H1 (cell line): ENCODE data around the gene ZNF483. TPM values are rescaled to one million over a fixed set of nuclear protein-coding genes. Genes with fewer than 3 reads are reported as not detected.

ENCODE experiments used
- BRCA1 ChIP-seq: IDR thresholded peaks from 2 replicates; pipeline ENCODE4 v1.6.1; 2012; ENCODE audit warnings: low read depth, low read length, improper control_type of control experiment
- CEBPB ChIP-seq: IDR thresholded peaks from 2 replicates; pipeline ENCODE4 v1.6.1; 2012; ENCODE audit warnings: low read depth, low read length
- EZH2 ChIP-seq: fragments of 200-600 bp; sonication (generic); IDR thresholded peaks from 2 replicates; pipeline ENCODE4 v1.7.1; 2012; ENCODE audit warnings: low read depth, mild to moderate bottlenecking, moderate library complexity, low read length, inconsistent platforms; ENCODE audit not compliant: severe bottlenecking
- RXRA ChIP-seq: IDR thresholded peaks from 2 replicates; pipeline ENCODE4 v1.6.1; 2011; ENCODE audit warnings: low read depth, mild to moderate bottlenecking, low read length, moderate library complexity; ENCODE audit not compliant: insufficient read depth
- SIN3A ChIP-seq, 2 experiments: IDR thresholded peaks in 1 of 2; conservative IDR thresholded peaks in 1 of 2; 2 replicates each; pipeline ENCODE4 v1.6.1; 2011 to 2012; ENCODE audit warnings: low read length in 2 of 2, improper control_type of control experiment in 1 of 2, low read depth in 1 of 2, mild to moderate bottlenecking in 1 of 2
- YY1 ChIP-seq: IDR thresholded peaks from 2 replicates; pipeline ENCODE4 v1.6.1; 2011; ENCODE audit warnings: low read depth, mild to moderate bottlenecking, low read length
- polyA plus RNA-seq, 7 experiments: library from polyadenylated mRNA; depleted of rRNA in 3 of 7; stranded (reverse) in 5 of 7; unstranded in 2 of 7; fragments of >200 nt in 5 of 7; fragments of 200-250 nt in 2 of 7; gene quantifications; 1 replicate in 5 of 7; 2 replicates in 1 of 7; 4 replicates in 1 of 7; pipeline versions ENCODE4 v1.2.1 to v1.2.3, GENCODE V29; 2011 to 2013; ENCODE audit warnings: missing spikeins in 2 of 7, mixed read lengths in 2 of 7
- total RNA-seq: library from RNA; stranded (reverse); fragmentation: NEBNext Ultra II Directional; extraction: Animal tissue kit (Norgen Biotek cat#: 25700); gene quantifications from 2 replicates; pipeline ENCODE4 v1.2.1, GENCODE V29; 2021
- TF ChIP-seq, protein P1 (sequence below): IDR thresholded peaks from 2 replicates; pipeline ENCODE4 v1.6.1; 2012; ENCODE audit warnings: inconsistent platforms

ZNF483 gene
- total and polyA plus RNA-seq, 2 of the 8 experiments (the other 6 are each of a cell fraction or from before 2014, with no cell fraction given), result 4.8 to 83.8 TPM

DNA sequence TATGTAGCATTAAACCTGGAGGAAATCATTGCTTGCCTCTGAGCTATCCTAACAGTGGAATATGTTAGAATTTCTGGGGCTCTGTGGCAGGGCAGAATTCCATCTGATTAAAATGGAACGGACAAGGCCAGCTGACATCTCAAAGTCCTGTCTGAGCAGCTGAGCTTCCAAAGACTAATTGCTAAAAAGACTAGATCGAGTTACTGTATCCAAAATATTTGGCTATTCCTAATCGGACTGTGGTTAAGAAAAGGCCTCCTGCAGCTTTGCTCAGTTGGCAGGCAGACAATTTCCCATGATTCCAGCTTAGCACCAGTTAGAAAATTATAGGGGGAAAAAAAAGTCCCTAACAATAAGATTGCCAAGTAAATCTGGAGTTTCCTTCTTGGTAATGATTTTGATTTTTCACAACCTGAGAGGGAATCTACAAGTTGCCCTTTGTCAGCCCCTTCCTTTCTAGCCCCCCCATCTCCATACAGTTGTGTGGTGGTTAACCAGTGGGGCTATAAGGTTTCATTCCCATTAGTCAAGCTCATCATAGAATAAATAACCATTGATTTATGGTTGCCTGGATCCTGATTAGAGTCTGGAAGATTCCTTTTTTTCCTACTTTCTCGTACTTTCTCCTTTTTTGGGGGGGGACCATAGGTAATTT is 48.1 kb downstream of the ZNF483 start (continued):
- TF ChIP-seq BRCA1 (no peak), EZH2 (no peak), RXRA (no peak), CEBPB (no peak), SIN3A (conservative IDR thresholded peaks at IDR 0.05 in 1 of 2, IDR thresholded peaks at IDR 0.05 in 1 of 2; ENCODE audit: low read depth in 1 of 2, low read length in 2 of 2) (no peak), YY1 (no peak)
- TF ChIP-seq, protein P1, sequence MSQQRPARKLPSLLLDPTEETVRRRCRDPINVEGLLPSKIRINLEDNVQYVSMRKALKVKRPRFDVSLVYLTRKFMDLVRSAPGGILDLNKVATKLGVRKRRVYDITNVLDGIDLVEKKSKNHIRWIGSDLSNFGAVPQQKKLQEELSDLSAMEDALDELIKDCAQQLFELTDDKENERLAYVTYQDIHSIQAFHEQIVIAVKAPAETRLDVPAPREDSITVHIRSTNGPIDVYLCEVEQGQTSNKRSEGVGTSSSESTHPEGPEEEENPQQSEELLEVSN, result no peak
